Measurements from ENCODE around the gene MYO1B.

MYO1B gene

GRCh38 chr2:191321861-191322662 is 76.9 kb downstream of the MYO1B start:
- no peak for DNase-seq (ENCODE audit: low read depth in 2 of 2)

- DNase-seq (ENCODE audit: low read depth in 2 of 2), result no peak
Observed at GRCh38 chr2:191322828-191323506, 77.8 kb downstream of the MYO1B start.

GRCh38 chr2:191325651-191326365 is 80.6 kb downstream of the MYO1B start:
- DNase-seq (ENCODE audit: low read depth in 2 of 2), result no peak

GRCh38 chr2:191327484-191327883 is 82.3 kb downstream of the MYO1B start:
- no peak for DNase-seq (ENCODE audit: low read depth in 2 of 2)

GRCh38 chr2:191328150-191328809 is 83.1 kb downstream of the MYO1B start:
- DNase-seq (ENCODE audit: low read depth in 2 of 2), result no peak

- DNase-seq (ENCODE audit: low read depth in 2 of 2), result no peak
Observed at GRCh38 chr2:191329841-191330240, 84.6 kb downstream of the MYO1B start.

GRCh38 chr2:191333911-191334357 is 88.7 kb downstream of the MYO1B start:
- no peak for DNase-seq (ENCODE audit: low read depth in 2 of 2)

GRCh38 chr2:191335875-191336464 is 90.8 kb downstream of the MYO1B start:
- no peak for DNase-seq (ENCODE audit: low read depth in 2 of 2)

GRCh38 chr2:191341436-191341835 is 96.2 kb downstream of the MYO1B start:
- no peak for DNase-seq (ENCODE audit: low read depth in 2 of 2)

- DNase-seq (ENCODE audit: low read depth in 2 of 2), result no peak
Observed at GRCh38 chr2:191343796-191344338, 98.7 kb downstream of the MYO1B start.

GRCh38 chr2:191345788-191346187 is 100.6 kb downstream of the MYO1B start:
- no peak for DNase-seq (ENCODE audit: low read depth in 2 of 2)

- DNase-seq (ENCODE audit: low read depth in 2 of 2), result no peak
Observed at GRCh38 chr2:191347154-191347553, 102.0 kb downstream of the MYO1B start.

- DNase-seq (ENCODE audit: low read depth in 2 of 2), result no peak
Observed at GRCh38 chr2:191347881-191348280, 102.7 kb downstream of the MYO1B start.

- no peak for DNase-seq (ENCODE audit: low read depth in 2 of 2)
Observed at GRCh38 chr2:191349990-191350389, 104.8 kb downstream of the MYO1B start.

- DNase-seq (ENCODE audit: low read depth in 2 of 2), result no peak
Observed at GRCh38 chr2:191350826-191351225, 105.6 kb downstream of the MYO1B start.

GRCh38 chr2:191351298-191351697 is 106.1 kb downstream of the MYO1B start:
- DNase-seq (ENCODE audit: low read depth in 2 of 2), result no peak

GRCh38 chr2:191351921-191352320 is 106.7 kb downstream of the MYO1B start:
- no peak for DNase-seq (ENCODE audit: low read depth in 2 of 2)

GRCh38 chr2:191352536-191352935 is 107.3 kb downstream of the MYO1B start:
- DNase-seq (ENCODE audit: low read depth in 2 of 2), result no peak

GRCh38 chr2:191355170-191355758 is 110.1 kb downstream of the MYO1B start:
- no peak for DNase-seq (ENCODE audit: low read depth in 2 of 2)

GRCh38 chr2:191357678-191358077 is 112.5 kb downstream of the MYO1B start:
- no peak for DNase-seq (ENCODE audit: low read depth in 2 of 2)

All from stimulated activated CD8-positive, alpha-beta memory T cell treated with anti-CD3 and anti-CD28 coated beads, Interleukin-7, amount 100 ng/mL, for 1 hour (primary cell).